PFSK-1 (cell line): ENCODE data around the gene RNF125.

Experiments
- POLR2AphosphoS5 ChIP-seq: IDR thresholded peaks from 2 replicates; pipeline ENCODE4 v1.6.1; 2012; ENCODE audit warnings: low read depth, mild to moderate bottlenecking, control low read depth, low read length, moderate library complexity
- TAF1 ChIP-seq: IDR thresholded peaks from 2 replicates; pipeline ENCODE4 v1.6.1; 2012; ENCODE audit warnings: low read length, control low read depth, borderline replicate concordance; ENCODE audit not compliant: insufficient read depth

GRCh38 chr18:31978616-31979015 lies 40.0 kb upstream of the RNF125 start:
- no peak for TF ChIP-seq POLR2AphosphoS5
- no peak for TF ChIP-seq TAF1
